ENCODE results near the gene MAP3K8. TPM values are rescaled to one million over a fixed set of nuclear protein-coding genes. Genes with fewer than 3 reads are reported as not detected.
"Not testable (repeated sequence)": the region's sequence is repeated elsewhere in the genome, so short reads cannot be mapped to it uniquely, and the experiment has no call there.

MAP3K8 gene
- total RNA-seq, 2 donors from 2014 or later: 27.0 to 41.1 TPM

GRCh38 chr10:30404540-30404939, 29.4 kb upstream of the MAP3K8 start:
- no peak overlapping the region for H3K27ac Mint-ChIP-seq
- no peaks in the 10 kb centered on the region for H3K27me3 Mint-ChIP-seq (ENCODE audit: low read depth)
- H3K4me1 Mint-ChIP-seq (ENCODE audit: low read depth): no peaks in the 10 kb centered on the region

GRCh38 chr10:30411263-30411662, 22.7 kb upstream of the MAP3K8 start:
- no peak overlapping the region for H3K27ac Mint-ChIP-seq
- H3K36me3 Mint-ChIP-seq (ENCODE audit: insufficient read depth in 2 of 2): no peaks in the 10 kb centered on the region
- peaks cover 3% of the 10 kb centered on the region for H3K4me1 Mint-ChIP-seq (ENCODE audit: low read depth)
- DNase-seq (no peak), ATAC-seq (replicated peaks in 1 of 2) (no peak)
- no peaks in the 10 kb centered on the region for H3K9me3 Mint-ChIP-seq
- no peaks in the 10 kb centered on the region for H3K27me3 Mint-ChIP-seq (ENCODE audit: low read depth)
- H3K4me3 Mint-ChIP-seq: no peak overlapping the region

More at GRCh38 chr10:30404540-30404939, 29.4 kb upstream of the MAP3K8 start:
- Mint-ChIP-seq H3K36me3 (ENCODE audit: insufficient read depth in 2 of 2) (peaks cover 2 to 3% of the 10 kb centered on the region in 2 donors), H3K9me3 (peaks cover 2 to 6% of the 10 kb centered on the region in 2 donors), H3K4me3 (no peak overlapping the region)
- ATAC-seq (replicated peaks in 1 of 2) (no peak), DNase-seq (no peak)

GRCh38 chr10:30412901-30413300, 21.1 kb upstream of the MAP3K8 start:
- H3K4me1 Mint-ChIP-seq (ENCODE audit: low read depth): peaks cover 19% of the 10 kb centered on the region
- ATAC-seq (replicated peaks in 1 of 2) (no peak), DNase-seq (no peak)
- no peak overlapping the region for H3K27ac Mint-ChIP-seq
- H3K36me3 Mint-ChIP-seq (ENCODE audit: insufficient read depth in 2 of 2): no peaks in the 10 kb centered on the region
- no peak overlapping the region for H3K4me3 Mint-ChIP-seq
- no peaks in the 10 kb centered on the region for H3K9me3 Mint-ChIP-seq
- no peaks in the 10 kb centered on the region for H3K27me3 Mint-ChIP-seq (ENCODE audit: low read depth)

DNA sequence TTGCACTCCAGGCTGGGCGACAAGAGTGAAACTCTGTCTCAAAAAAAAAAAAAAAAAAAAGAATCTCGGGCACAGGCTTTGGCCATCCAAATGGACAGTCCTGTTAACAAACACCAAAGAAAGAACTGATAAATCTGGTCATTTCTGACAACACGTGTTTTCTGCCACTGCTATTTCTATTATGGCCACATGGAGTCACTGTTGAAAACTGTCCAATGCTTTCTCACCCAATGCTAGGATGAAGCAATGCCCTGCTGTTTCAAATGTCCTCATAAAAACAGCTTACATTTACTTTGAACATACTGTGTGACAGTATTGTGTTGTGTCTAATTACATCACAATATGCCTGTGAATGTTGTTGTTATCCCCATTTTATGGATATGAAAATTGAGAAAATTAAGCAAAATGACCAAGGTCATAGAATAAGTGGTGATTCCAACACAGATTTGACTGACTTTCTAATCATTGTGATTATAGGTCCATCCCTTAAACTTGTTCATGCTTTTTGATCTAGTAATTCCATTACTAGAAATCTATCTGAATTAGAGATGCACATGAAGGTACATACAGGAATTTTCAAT, 19.9 kb upstream of the MAP3K8 start:
- Mint-ChIP-seq H3K36me3 (ENCODE audit: insufficient read depth in 2 of 2) (no peaks in the 10 kb centered on the region), H3K27ac (no peak overlapping the region), H3K9me3 (no peaks in the 10 kb centered on the region), H3K27me3 (ENCODE audit: low read depth) (no peaks in the 10 kb centered on the region), H3K4me1 (ENCODE audit: low read depth) (peaks cover 31% of the 10 kb centered on the region), H3K4me3 (no peak overlapping the region)
- ATAC-seq (replicated peaks in 1 of 2) (peak in 1 of 2 donors; percentile 32), DNase-seq (no peak)

- Mint-ChIP-seq H3K27me3 (ENCODE audit: low read depth) (peaks cover 9% of the 10 kb centered on the region), H3K4me3 (no peak overlapping the region), H3K27ac (no peak overlapping the region), H3K4me1 (ENCODE audit: low read depth) (peaks cover 45% of the 10 kb centered on the region), H3K36me3 (ENCODE audit: insufficient read depth in 2 of 2) (no peaks in the 10 kb centered on the region), H3K9me3 (no peaks in the 10 kb centered on the region)
- DNase-seq (no peak), ATAC-seq (replicated peaks in 1 of 2) (no peak)
These were observed 18.4 kb upstream of the MAP3K8 start for GRCh38 chr10:30415593-30415992.

DNA sequence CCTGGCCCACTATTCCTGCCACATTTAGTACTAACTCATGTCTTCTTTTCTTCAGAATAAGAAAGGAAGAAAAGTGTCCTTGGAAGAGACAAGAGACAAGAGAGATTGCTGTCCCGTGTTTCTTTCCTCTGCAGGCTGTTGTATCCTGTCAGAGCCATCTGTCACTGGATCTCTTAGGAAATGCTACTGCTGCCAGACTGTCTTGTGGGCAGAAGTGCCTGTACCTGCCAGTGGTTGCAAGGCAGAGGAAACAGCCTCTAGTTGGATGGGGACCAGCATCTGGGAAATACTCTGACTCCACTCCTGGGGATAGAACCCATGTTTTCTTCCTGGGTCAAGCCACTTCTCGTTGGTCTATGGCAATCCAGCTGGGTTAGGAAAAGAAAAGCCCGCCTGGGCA, 16.7 kb upstream of the MAP3K8 start:
- H3K4me1 Mint-ChIP-seq (ENCODE audit: low read depth): peaks cover 58% of the 10 kb centered on the region
- ATAC-seq (replicated peaks in 1 of 2) (no peak), DNase-seq (no peak)
- no peaks in the 10 kb centered on the region for H3K9me3 Mint-ChIP-seq
- H3K27ac Mint-ChIP-seq: no peak overlapping the region
- H3K36me3 Mint-ChIP-seq (ENCODE audit: insufficient read depth in 2 of 2): peaks cover 0 to 3% of the 10 kb centered on the region in 2 donors
- peaks cover 9% of the 10 kb centered on the region for H3K27me3 Mint-ChIP-seq (ENCODE audit: low read depth)
- peak overlapping the region; percentile 71 to 82 for H3K4me3 Mint-ChIP-seq

DNA sequence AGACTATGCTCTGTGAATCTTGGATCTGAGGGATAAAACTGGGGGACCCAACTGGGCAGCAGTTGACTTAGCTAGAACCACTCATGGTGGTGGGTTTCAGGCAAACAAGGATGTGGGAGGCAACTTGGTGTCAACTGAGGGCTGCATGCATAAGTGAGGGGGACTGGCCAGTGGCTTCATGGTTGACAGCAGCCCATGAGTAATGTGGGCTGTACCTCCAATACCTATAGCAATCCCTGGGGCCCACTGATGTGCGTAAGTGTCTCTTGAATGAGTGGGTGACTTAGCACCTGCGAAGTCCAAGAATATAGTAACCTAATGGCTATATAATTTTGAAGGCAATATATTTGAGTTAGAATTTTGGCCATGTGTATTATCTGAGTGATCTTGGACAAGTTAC, 13.7 kb upstream of the MAP3K8 start:
- Mint-ChIP-seq H3K4me1 (ENCODE audit: low read depth) (peaks cover 68% of the 10 kb centered on the region), H3K4me3 (no peak overlapping the region), H3K36me3 (ENCODE audit: insufficient read depth in 2 of 2) (peaks cover 0 to 3% of the 10 kb centered on the region in 2 donors), H3K9me3 (no peaks in the 10 kb centered on the region), H3K27ac (no peak overlapping the region), H3K27me3 (ENCODE audit: low read depth) (peaks cover 9% of the 10 kb centered on the region)
- DNase-seq (no peak), ATAC-seq (replicated peaks in 1 of 2) (no peak)

GRCh38 chr10:30420766-30421165, 13.2 kb upstream of the MAP3K8 start:
- H3K36me3 Mint-ChIP-seq (ENCODE audit: insufficient read depth in 2 of 2): peaks cover 0 to 3% of the 10 kb centered on the region in 2 donors
- ATAC-seq (replicated peaks in 1 of 2): no peak

DNA sequence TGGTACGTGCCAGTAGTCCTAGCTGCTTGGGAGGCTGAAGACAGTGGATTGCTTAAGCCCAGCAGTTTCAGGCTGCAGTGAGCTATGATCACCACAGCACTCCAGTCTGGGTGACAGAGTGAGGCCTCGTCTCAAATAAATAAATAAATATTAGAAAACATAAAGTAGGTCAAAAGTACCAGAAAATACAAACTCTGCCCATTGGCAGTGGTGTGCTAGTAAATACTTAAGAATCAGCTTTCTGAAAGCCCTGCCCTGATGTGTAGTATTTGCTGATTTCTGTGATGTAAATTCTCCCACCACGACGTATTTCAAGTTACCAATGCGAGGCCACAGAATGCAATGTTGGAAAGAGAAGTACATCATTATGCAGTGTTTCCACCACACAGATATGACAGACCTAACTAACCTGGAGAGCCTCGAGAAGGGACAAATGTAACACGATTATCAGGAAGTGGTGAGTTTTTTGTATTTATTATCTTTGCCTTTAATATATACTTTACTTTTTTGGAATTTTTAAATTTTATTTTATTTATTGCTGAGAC, 11.8 kb upstream of the MAP3K8 start:
- Mint-ChIP-seq H3K27ac (no peak overlapping the region), H3K4me1 (ENCODE audit: low read depth) (peaks cover 63% of the 10 kb centered on the region), H3K36me3 (ENCODE audit: insufficient read depth in 2 of 2) (peaks cover 0 to 3% of the 10 kb centered on the region in 2 donors), H3K9me3 (no peaks in the 10 kb centered on the region), H3K27me3 (ENCODE audit: low read depth) (peaks cover 9% of the 10 kb centered on the region), H3K4me3 (no peak overlapping the region)
- DNase-seq (no peak), ATAC-seq (replicated peaks in 1 of 2) (peak in 1 of 2 donors; percentile 23)

More at GRCh38 chr10:30420766-30421165, 13.2 kb upstream of the MAP3K8 start:
- no peak for DNase-seq
- Mint-ChIP-seq H3K27me3 (ENCODE audit: low read depth) (peaks cover 9% of the 10 kb centered on the region), H3K9me3 (no peaks in the 10 kb centered on the region), H3K4me3 (no peak overlapping the region), H3K4me1 (ENCODE audit: low read depth) (peaks cover 68% of the 10 kb centered on the region), H3K27ac (no peak overlapping the region)

- DNase-seq (no peak), ATAC-seq (replicated peaks in 1 of 2) (no peak)
- H3K4me3 Mint-ChIP-seq: no peak overlapping the region
- H3K27ac Mint-ChIP-seq: no peak overlapping the region
- H3K27me3 Mint-ChIP-seq (ENCODE audit: low read depth): peaks cover 9% of the 10 kb centered on the region
- no peaks in the 10 kb centered on the region for H3K9me3 Mint-ChIP-seq
- peaks cover 0 to 3% of the 10 kb centered on the region in 2 donors for H3K36me3 Mint-ChIP-seq (ENCODE audit: insufficient read depth in 2 of 2)
- H3K4me1 Mint-ChIP-seq (ENCODE audit: low read depth): peaks cover 63% of the 10 kb centered on the region
These were observed 10.9 kb upstream of the MAP3K8 start for GRCh38 chr10:30422981-30423654.

- H3K36me3 Mint-ChIP-seq (ENCODE audit: insufficient read depth in 2 of 2); H3K27ac Mint-ChIP-seq; H3K27me3 Mint-ChIP-seq (ENCODE audit: low read depth); ATAC-seq (replicated peaks in 1 of 2); H3K9me3 Mint-ChIP-seq; H3K4me3 Mint-ChIP-seq; DNase-seq: not testable (repeated sequence)
- peaks cover 63% of the 10 kb centered on the region for H3K4me1 Mint-ChIP-seq (ENCODE audit: low read depth)
These were observed 10.2 kb upstream of the MAP3K8 start for GRCh38 chr10:30423655-30424275.

DNA sequence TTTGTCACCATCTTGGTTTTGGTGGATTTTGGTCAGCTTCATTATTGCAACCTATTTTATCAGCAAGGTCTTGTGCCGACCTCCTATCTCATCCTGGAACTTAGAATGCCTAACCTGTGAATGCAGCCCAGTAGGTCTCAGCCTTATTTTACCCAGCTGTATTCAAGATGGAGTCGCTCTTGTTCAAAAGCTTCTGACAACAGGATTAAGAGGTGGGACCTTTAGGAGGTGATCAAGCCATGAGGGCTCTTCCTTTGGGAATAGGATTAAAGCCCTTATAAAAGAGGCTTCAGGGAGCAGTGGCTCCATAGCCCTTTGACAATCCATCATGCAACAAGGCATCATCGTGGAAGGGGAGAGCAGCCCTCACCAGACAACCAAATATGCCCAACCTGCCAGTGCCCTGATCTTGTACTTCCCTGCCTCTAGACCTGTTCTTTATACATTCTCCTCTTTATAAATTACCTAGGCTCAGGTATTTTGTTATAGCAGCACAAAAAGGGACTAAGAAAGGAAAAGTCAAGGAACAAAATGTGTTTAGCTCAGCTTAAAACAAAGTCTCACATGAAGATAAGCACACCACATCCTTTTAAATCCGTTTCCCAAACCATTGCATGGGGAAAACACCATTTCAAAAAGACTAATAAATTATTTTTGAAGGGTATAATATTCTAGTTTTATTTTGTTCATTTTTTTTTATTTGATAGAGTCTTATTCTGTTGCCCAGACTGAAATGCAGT, 8.5 kb upstream of the MAP3K8 start:
- Mint-ChIP-seq H3K36me3 (ENCODE audit: insufficient read depth in 2 of 2) (peaks cover 0 to 3% of the 10 kb centered on the region in 2 donors), H3K4me3 (no peak overlapping the region), H3K9me3 (no peaks in the 10 kb centered on the region), H3K27ac (no peak overlapping the region), H3K27me3 (ENCODE audit: low read depth) (no peaks in the 10 kb centered on the region), H3K4me1 (ENCODE audit: low read depth) (peaks cover 46% of the 10 kb centered on the region)
- DNase-seq: no peak
- no peak for ATAC-seq (replicated peaks in 1 of 2)
